ENCODE measurements around the gene AP1G1.

- TF ChIP-seq JUN (IDR thresholded peaks at IDR 0.05; ENCODE audit: low read depth, low read length) (no peak), RBBP5 (IDR thresholded peaks at IDR 0.05; ENCODE audit: borderline replicate concordance, low read depth, low read length) (no peak), CBX8 (IDR thresholded peaks at IDR 0.05; ENCODE audit: borderline replicate concordance, low read depth, low read length) (no peak), ATF3 (IDR thresholded peaks at IDR 0.05; ENCODE audit: insufficient read depth, low read depth, low read length) (no peak), CTCF (IDR thresholded peaks at IDR 0.05; ENCODE audit: control extremely low read depth in 1 of 3, insufficient read depth in 1 of 3, low read depth in 1 of 3, low read length in 3 of 3) (no peak), MAFK (IDR thresholded peaks at IDR 0.05; ENCODE audit: low read depth, low read length) (no peak), EP300 (IDR thresholded peaks at IDR 0.05; ENCODE audit: borderline replicate concordance in 1 of 2, low read depth in 2 of 2, low read length in 2 of 2) (no peak), BACH1 (IDR thresholded peaks at IDR 0.05; ENCODE audit: low read length) (no peak), POLR2A (IDR thresholded peaks at IDR 0.05; ENCODE audit: control extremely low read depth in 1 of 2, low read depth in 2 of 2, low read length in 2 of 2) (no peak), USF2 (IDR thresholded peaks at IDR 0.05; ENCODE audit: low read length) (no peak), POLR2AphosphoS5 (IDR thresholded peaks at IDR 0.05; ENCODE audit: low read depth, low read length) (no peak), JUND (IDR thresholded peaks at IDR 0.05; ENCODE audit: low read length) (no peak), YY1 (IDR thresholded peaks at IDR 0.05; ENCODE audit: low read depth, low read length) (no peak)
These were observed 41.4 kb downstream of the AP1G1 start for GRCh38 chr16:71767060-71767900.
